CD14-positive monocyte (primary cell): ENCODE measurements around the gene PLPP2. TPM values are rescaled to one million over a fixed set of nuclear protein-coding genes. Genes with fewer than 3 reads are reported as not detected.

ENCODE experiments used
- DNase-seq, 3 donors: peaks; one replicate each; pipeline ENCODE4 v3.0.0-alpha.2; 2011 to 2022
- H2AFZ ChIP-seq: 2 replicates; pipeline ENCODE4 v1.6.0; 2012; ENCODE audit warnings: mild to moderate bottlenecking, low read depth, low read length, inconsistent platforms; ENCODE audit not compliant: insufficient read depth, poor library complexity, severe bottlenecking
- H3K27ac ChIP-seq, 2 donors: 1 replicate in 1 of 2; 2 replicates in 1 of 2; pipeline ENCODE4 v1.5.1; 2012 to 2013; ENCODE audit warnings: low read length in 2 of 2, control low read depth in 1 of 2, inconsistent platforms in 1 of 2, low read depth in 1 of 2, mild to moderate bottlenecking in 1 of 2
- H3K27me3 ChIP-seq, 2 donors: one replicate each; pipeline versions ENCODE4 v1.6.0 to v1.6.1; 2011 to 2013; ENCODE audit warnings: low read length in 2 of 2; ENCODE audit not compliant: control insufficient read depth in 2 of 2, insufficient read depth in 2 of 2
- H3K36me3 ChIP-seq, 2 donors: replicated peaks in 1 of 2; 1 replicate in 1 of 2; 2 replicates in 1 of 2; pipeline versions ENCODE4 v1.5.1 to v1.6.1; 2012 to 2013; ENCODE audit warnings: low read length in 2 of 2, control low read depth in 1 of 2, inconsistent platforms in 1 of 2, mild to moderate bottlenecking in 1 of 2; ENCODE audit not compliant: insufficient read depth in 2 of 2, control insufficient read depth in 1 of 2
- H3K4me1 ChIP-seq, 2 donors: 1 replicate in 1 of 2; 2 replicates in 1 of 2; pipeline versions ENCODE4 v1.5.1 to v1.6.1; 2012 to 2013; ENCODE audit warnings: low read length in 2 of 2, control low read depth in 1 of 2, inconsistent platforms in 1 of 2, mild to moderate bottlenecking in 1 of 2, moderate library complexity in 1 of 2; ENCODE audit not compliant: insufficient read depth in 2 of 2, control insufficient read depth in 1 of 2
- H3K4me2 ChIP-seq: replicated peaks from 2 replicates; pipeline ENCODE3; 2012; ENCODE audit warnings: low read length, moderate library complexity, mild to moderate bottlenecking; ENCODE audit not compliant: poor library complexity, severe bottlenecking; ENCODE audit errors: extremely low read depth
- H3K4me3 ChIP-seq, 3 experiments: fragments of 200-600 bp in 1 of 3; sonication (generic) in 1 of 3; replicated peaks in 1 of 3; 1 replicate in 2 of 3; 2 replicates in 1 of 3; pipeline ENCODE4 v1.5.1; 2011 to 2013; ENCODE audit warnings: low read length in 3 of 3, mild to moderate bottlenecking in 3 of 3, control low read depth in 2 of 3, low read depth in 2 of 3, inconsistent platforms in 1 of 3, moderate library complexity in 1 of 3
- H3K79me2 ChIP-seq: 2 replicates; pipeline ENCODE4 v1.6.0; 2012; ENCODE audit warnings: mild to moderate bottlenecking, control low read depth, inconsistent platforms, low read length, moderate library complexity; ENCODE audit not compliant: insufficient read depth
- H3K9ac ChIP-seq: 2 replicates; pipeline ENCODE4 v1.6.0; 2017; ENCODE audit warnings: low read length, mild to moderate bottlenecking; ENCODE audit not compliant: insufficient read depth, poor library complexity, severe bottlenecking
- H3K9me3 ChIP-seq, 2 donors: replicated peaks in 1 of 2; 1 replicate in 1 of 2; 2 replicates in 1 of 2; pipeline versions ENCODE4 v1.5.1 to v1.6.1; 2012 to 2013; ENCODE audit warnings: low read length in 2 of 2, control low read depth in 1 of 2; ENCODE audit not compliant: control insufficient read depth in 1 of 2, insufficient read depth in 1 of 2
- H4K20me1 ChIP-seq: 2 replicates; pipeline ENCODE4 v1.6.0; 2012; ENCODE audit warnings: mild to moderate bottlenecking, low read length, control low read depth, moderate library complexity; ENCODE audit not compliant: insufficient read depth
- H3K27ac Mint-ChIP-seq, 7 donors: one replicate each; pipeline ENCODE4 v1.8.0; 2020; ENCODE audit warnings: mild to moderate bottlenecking in 7 of 7, mixed read lengths in 7 of 7, moderate library complexity in 6 of 7, inconsistent platforms in 2 of 7
- H3K27me3 Mint-ChIP-seq, 3 donors: one replicate each; pipeline ENCODE4 v1.8.0; 2021 to 2022; ENCODE audit warnings: low read depth in 3 of 3, mild to moderate bottlenecking in 3 of 3, mixed read lengths in 3 of 3, moderate library complexity in 3 of 3, inconsistent platforms in 1 of 3
- H3K36me3 Mint-ChIP-seq, 2 donors: one replicate each; pipeline ENCODE4 v1.8.0; 2020; ENCODE audit warnings: mixed read lengths in 2 of 2, inconsistent platforms in 1 of 2, mild to moderate bottlenecking in 1 of 2
- H3K4me1 Mint-ChIP-seq: one replicate; pipeline ENCODE4 v1.8.0; 2020; ENCODE audit warnings: mild to moderate bottlenecking, mixed read lengths
- H3K4me3 Mint-ChIP-seq, 2 donors: one replicate each; pipeline ENCODE4 v1.8.0; 2020; ENCODE audit warnings: mild to moderate bottlenecking in 2 of 2, mixed read lengths in 2 of 2, moderate library complexity in 1 of 2
- H3K9me3 Mint-ChIP-seq, 7 donors: one replicate each; pipeline ENCODE4 v1.8.0; 2020 to 2022; ENCODE audit warnings: mixed read lengths in 7 of 7, mild to moderate bottlenecking in 6 of 7, moderate library complexity in 6 of 7, inconsistent platforms in 2 of 7
- WGBS: methylation state at CpG from one replicate; pipeline ENCODE4 v1.1.5; 2013; ENCODE audit warnings: missing lambda C conversion rate; ENCODE audit not compliant: insufficient coverage; 5-methylcytosine and 5-hydroxymethylcytosine counted together
- intact Hi-C, 2 donors: fragments of 100-400 bp; cut with micrococcal nuclease; formaldehyde crosslinking; loops; one replicate each; pipeline versions ENCODE4 v1.15.0 to v1.15.1; 2023
- polyA plus RNA-seq, 3 donors: library from polyadenylated mRNA; depleted of rRNA in 1 of 3; unstranded in 2 of 3; stranded (reverse) in 1 of 3; fragments of 300-500 nt in 2 of 3; fragments of >200 nt in 1 of 3; fragmentation: Illumina TruSeq in 2 of 3; gene quantifications; 1 replicate in 2 of 3; 2 replicates in 1 of 3; pipeline ENCODE4 v1.2.3, GENCODE V29; 2012 to 2021
- TF ChIP-seq, protein P1 (sequence below): fragments of 200-600 bp; IDR thresholded peaks from one replicate; pipeline ENCODE4 v1.8.0; 2022; ENCODE audit warnings: antibody characterized with exemption, mild to moderate bottlenecking

PLPP2 gene
- polyA plus RNA-seq, 3 donors: 0.01 TPM; not detected in 2

DNA sequence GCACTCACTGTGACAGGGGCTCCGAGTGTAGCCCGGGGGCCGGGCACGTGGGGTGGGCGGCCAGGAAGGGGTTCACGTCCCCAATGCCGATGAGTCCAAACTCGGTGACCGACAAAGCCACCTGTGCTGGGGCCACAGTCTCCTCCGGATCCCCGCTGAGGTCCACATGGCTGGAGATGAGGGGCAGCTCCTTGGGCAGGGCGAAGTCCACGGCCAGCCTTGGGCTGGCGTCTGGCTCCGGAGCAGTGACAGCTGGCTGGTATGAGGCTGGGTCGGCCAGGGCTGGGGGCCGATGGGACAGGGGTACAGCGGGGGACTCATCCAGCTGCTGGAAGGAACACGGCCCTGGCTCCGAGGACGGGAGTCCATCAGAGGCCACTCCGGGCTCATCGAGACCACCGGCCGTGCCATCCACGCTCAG is 15.9 kb upstream of the PLPP2 start:
- no peak overlapping the region for H3K4me3 ChIP-seq
- DNase-seq: no peak
- 96% methylated on average over 24 of the region's 26 CpGs for WGBS
- no peaks in the 10 kb centered on the region for H3K4me1 Mint-ChIP-seq
- H3K36me3 ChIP-seq: peaks cover 58 to 72% of the 10 kb centered on the region in 2 donors
- no peak overlapping the region for H3K9ac ChIP-seq
- intact Hi-C loops: no loop called here
- H2AFZ ChIP-seq: no peak overlapping the region
- peaks cover 0 to 1% (median 0%) of the 10 kb centered on the region in 3 donors for H3K27me3 Mint-ChIP-seq
- peaks cover 2% of the 10 kb centered on the region for H3K79me2 ChIP-seq
- peaks cover 71% of the 10 kb centered on the region for H4K20me1 ChIP-seq
- H3K9me3 Mint-ChIP-seq: no peaks in the 10 kb centered on the region
- no peak overlapping the region for H3K4me3 Mint-ChIP-seq
- H3K27ac ChIP-seq: no peak overlapping the region
- H3K27me3 ChIP-seq: no peaks in the 10 kb centered on the region
- TF ChIP-seq, protein P1, sequence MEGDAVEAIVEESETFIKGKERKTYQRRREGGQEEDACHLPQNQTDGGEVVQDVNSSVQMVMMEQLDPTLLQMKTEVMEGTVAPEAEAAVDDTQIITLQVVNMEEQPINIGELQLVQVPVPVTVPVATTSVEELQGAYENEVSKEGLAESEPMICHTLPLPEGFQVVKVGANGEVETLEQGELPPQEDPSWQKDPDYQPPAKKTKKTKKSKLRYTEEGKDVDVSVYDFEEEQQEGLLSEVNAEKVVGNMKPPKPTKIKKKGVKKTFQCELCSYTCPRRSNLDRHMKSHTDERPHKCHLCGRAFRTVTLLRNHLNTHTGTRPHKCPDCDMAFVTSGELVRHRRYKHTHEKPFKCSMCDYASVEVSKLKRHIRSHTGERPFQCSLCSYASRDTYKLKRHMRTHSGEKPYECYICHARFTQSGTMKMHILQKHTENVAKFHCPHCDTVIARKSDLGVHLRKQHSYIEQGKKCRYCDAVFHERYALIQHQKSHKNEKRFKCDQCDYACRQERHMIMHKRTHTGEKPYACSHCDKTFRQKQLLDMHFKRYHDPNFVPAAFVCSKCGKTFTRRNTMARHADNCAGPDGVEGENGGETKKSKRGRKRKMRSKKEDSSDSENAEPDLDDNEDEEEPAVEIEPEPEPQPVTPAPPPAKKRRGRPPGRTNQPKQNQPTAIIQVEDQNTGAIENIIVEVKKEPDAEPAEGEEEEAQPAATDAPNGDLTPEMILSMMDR: no peak
- H3K27ac Mint-ChIP-seq: no peak overlapping the region
- H3K36me3 Mint-ChIP-seq: peaks cover 48 to 60% of the 10 kb centered on the region in 2 donors
- no peaks in the 10 kb centered on the region for H3K4me1 ChIP-seq
- H3K9me3 ChIP-seq: no peaks in the 10 kb centered on the region
- H3K4me2 ChIP-seq: no peak overlapping the region

DNA sequence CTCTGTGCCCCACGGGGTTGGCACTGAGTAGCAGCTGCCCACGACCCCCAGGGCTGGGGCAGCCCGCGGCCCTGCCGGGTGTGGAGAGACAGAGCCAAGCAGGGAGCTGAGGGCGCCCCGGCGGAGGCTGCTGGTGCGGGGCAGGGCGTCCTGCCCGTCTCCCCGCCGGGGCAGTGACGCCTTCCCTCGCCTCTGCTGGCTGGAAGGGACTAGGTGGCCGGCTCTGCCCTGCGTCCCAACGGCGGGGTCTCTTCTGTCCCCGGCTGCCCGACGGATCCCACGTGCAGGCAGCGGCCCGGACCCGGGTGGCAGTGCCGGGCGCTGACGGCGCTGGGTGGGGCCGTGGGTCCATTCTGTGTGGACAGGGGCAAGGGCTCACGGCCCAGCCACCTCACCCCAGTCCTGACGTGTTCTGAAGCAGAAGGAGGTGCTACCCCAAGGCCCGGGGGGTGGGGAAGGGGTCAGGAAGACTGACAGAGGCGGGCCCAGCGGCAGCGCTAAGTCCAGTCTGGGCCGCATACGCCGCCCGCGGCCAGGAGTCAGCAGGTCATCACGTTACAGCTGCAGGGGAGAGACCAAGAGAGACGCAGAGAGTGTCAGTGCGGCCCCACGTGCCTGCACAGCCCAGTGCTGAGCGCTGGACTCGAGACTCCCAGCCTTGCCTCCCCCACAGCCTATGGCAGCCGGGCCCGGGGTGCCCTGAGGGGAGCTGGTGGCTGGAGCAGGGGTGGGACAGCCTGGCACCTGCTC is 15.1 kb upstream of the PLPP2 start:
- Histone ChIP-seq H3K4me2 (no peak overlapping the region), H4K20me1 (peaks cover 68% of the 10 kb centered on the region), H3K79me2 (peaks cover 2% of the 10 kb centered on the region), H3K4me3 (no peak overlapping the region), H3K4me1 (no peaks in the 10 kb centered on the region), H3K9me3 (no peaks in the 10 kb centered on the region), H2AFZ (no peak overlapping the region), H3K36me3 (peaks cover 52 to 64% of the 10 kb centered on the region in 2 donors), H3K27ac (no peak overlapping the region), H3K27me3 (no peaks in the 10 kb centered on the region), H3K9ac (no peak overlapping the region)
- TF ChIP-seq, protein P1: no peak
- Mint-ChIP-seq H3K27me3 (peaks cover 0 to 1% (median 0%) of the 10 kb centered on the region in 3 donors), H3K36me3 (peaks cover 43 to 57% of the 10 kb centered on the region in 2 donors), H3K4me1 (no peaks in the 10 kb centered on the region), H3K4me3 (no peak overlapping the region), H3K9me3 (no peaks in the 10 kb centered on the region), H3K27ac (peak overlapping the region in 1 of 7 donors; percentile 20)
- intact Hi-C loops: no loop called here
- WGBS: 98% methylated on average over 41 of the region's 50 CpGs
- DNase-seq: no peak
